ENCODE measurements around the gene TACR1. TPM values are rescaled to one million over a fixed set of nuclear protein-coding genes. Genes with fewer than 3 reads are reported as not detected.
"Not testable (repeated sequence)": the region's sequence is repeated elsewhere in the genome, so short reads cannot be mapped to it uniquely, and the experiment has no call there.

The TACR1 gene, protein sequence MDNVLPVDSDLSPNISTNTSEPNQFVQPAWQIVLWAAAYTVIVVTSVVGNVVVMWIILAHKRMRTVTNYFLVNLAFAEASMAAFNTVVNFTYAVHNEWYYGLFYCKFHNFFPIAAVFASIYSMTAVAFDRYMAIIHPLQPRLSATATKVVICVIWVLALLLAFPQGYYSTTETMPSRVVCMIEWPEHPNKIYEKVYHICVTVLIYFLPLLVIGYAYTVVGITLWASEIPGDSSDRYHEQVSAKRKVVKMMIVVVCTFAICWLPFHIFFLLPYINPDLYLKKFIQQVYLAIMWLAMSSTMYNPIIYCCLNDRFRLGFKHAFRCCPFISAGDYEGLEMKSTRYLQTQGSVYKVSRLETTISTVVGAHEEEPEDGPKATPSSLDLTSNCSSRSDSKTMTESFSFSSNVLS
- under 1 TPM; 0.35 to 0.72 TPM for polyA plus RNA-seq

DNA sequence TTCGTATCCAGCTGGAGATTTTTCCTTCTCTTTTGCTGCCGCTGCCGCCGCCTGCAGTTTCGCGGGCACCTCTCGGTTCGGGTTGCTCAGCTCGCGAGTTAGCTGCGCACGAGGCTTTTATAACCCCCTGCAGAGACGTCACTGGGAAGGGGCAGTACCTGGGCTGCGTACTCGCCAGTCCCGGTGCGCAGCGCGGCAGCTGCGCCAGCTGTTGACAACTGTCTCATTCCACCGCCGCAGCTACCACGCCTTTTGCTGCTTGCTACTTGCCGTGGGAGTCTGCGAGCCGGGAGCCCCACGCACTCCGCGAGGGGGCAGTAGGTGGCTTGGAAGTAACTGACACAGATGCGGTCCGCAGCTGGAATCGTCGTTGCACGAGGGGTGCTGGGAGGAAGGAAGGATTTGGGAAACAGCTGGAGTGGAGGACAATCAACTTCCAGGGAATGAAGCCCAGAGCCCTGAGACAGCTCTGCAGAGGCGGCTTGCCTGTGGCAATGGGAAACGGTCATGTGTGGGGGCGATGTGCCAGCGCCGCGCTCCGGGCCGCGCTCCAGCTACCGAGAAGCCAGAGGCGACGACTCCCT is at the start of gene TACR1:
Gene TACR1, minus strand, starts transcription at position 93 of the 584 bp plus-strand sequence. CDS start 586 bp downstream, outside the sequence.
- H3K9me3 ChIP-seq (ENCODE audit: control insufficient read depth in 2 of 2, insufficient read depth in 1 of 2, low read depth in 1 of 2, low read length in 1 of 2), result no peaks in the 10 kb centered on the region
- H3K4me3 ChIP-seq (ENCODE audit: low read depth in 1 of 2, low read length in 2 of 2), result peak within 1 kb of the TSS; percentile 12 to 14
- peaks cover 6 to 13% of the 10 kb centered on the region in 2 donors for H3K4me1 ChIP-seq (ENCODE audit: control insufficient read depth in 2 of 2, insufficient read depth in 2 of 2, low read length in 1 of 2)
- peaks cover 0 to 7% of the 10 kb centered on the region in 2 donors for H3K27me3 ChIP-seq (ENCODE audit: control insufficient read depth in 1 of 2, insufficient read depth in 2 of 2, low read length in 2 of 2)
- H3K27ac ChIP-seq (ENCODE audit: low read depth in 2 of 2, low read length in 1 of 2), result no peak within 1 kb of the TSS
- WGBS, 2 donors, result 1 to 2% methylated on average over 46 of the region's 46 CpGs
- H3K36me3 ChIP-seq (ENCODE audit: control insufficient read depth in 2 of 2, insufficient read depth in 2 of 2, low read length in 1 of 2), result no peaks in the 10 kb centered on the region

DNA sequence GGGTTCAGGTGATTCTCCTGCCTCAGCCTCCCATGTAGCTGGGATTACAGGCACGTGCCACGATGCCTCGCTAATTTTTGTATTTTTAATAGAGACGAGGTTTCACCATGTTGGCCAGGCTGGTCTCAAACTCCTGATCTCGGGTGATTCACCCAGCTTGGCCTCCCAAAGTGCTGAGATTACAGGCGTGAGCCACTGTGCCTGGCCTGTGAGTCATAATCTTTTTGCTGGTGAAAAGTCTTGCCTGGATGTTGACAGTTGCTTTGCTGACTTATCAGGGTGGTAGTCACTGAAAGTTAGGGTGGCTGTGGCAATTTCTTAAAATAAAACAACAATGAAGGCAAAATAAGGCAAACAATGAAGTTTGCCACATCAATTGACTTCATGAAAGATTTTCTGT is 49.3 kb upstream of the TACR1 start:
- WGBS, 2 donors, result 85 to 86% methylated on average over 6 of the region's 6 CpGs
- H3K27ac ChIP-seq (ENCODE audit: low read depth in 2 of 2, low read length in 1 of 2), result not testable (repeated sequence)

DNA sequence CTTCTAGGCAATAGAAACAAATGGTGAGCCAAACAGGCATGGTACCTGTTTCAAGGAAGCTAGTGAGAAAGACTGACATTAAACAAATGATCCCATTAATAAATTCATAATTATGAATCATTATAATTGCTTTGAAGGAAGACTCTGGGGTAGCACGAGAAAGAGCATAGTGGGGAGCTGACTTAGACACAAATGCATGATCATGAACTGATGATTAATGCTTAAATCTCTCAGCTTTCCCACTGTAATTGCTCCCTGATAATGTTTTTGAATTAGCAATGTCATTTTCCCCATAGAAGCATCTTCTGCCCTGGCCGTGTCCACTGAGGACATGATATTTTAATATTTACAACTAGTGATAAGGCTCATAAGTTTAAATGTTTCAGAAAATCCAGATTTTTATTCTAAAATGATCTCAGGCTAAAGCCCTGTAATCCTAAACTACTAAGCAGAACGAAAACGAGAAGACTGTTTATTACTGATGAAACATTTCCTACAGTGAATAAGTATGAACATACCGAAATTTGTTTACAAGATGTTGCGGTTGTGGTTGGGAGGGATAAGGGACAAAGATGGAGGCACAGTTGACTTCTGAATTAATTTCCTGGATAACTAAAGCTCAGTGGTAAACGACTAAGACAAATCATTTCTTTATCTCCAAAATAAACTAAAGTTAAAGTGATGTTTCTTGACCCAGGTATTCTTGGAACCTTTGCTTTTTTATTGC is 47.3 kb upstream of the TACR1 start:
- Histone ChIP-seq H3K27me3 (ENCODE audit: control insufficient read depth in 1 of 2, insufficient read depth in 2 of 2, low read length in 2 of 2) (peaks cover 0 to 2% of the 10 kb centered on the region in 2 donors), H3K4me3 (ENCODE audit: low read depth in 1 of 2, low read length in 2 of 2) (no peak overlapping the region), H3K9me3 (ENCODE audit: control insufficient read depth in 2 of 2, insufficient read depth in 1 of 2, low read depth in 1 of 2, low read length in 1 of 2) (no peaks in the 10 kb centered on the region), H3K27ac (ENCODE audit: low read depth in 2 of 2, low read length in 1 of 2) (no peak overlapping the region), H3K4me1 (ENCODE audit: control insufficient read depth in 2 of 2, insufficient read depth in 2 of 2, low read length in 1 of 2) (no peaks in the 10 kb centered on the region), H3K36me3 (ENCODE audit: control insufficient read depth in 2 of 2, insufficient read depth in 2 of 2, low read length in 1 of 2) (no peaks in the 10 kb centered on the region)
- 69 to 71% methylated on average over 7 of the region's 7 CpGs for WGBS, 2 donors

More for the DNA sequence above, 49.3 kb upstream of the TACR1 start:
- not testable (repeated sequence) for H3K4me3 ChIP-seq (ENCODE audit: low read depth in 1 of 2, low read length in 2 of 2); H3K4me1 ChIP-seq (ENCODE audit: control insufficient read depth in 2 of 2, insufficient read depth in 2 of 2, low read length in 1 of 2); H3K27me3 ChIP-seq (ENCODE audit: control insufficient read depth in 1 of 2, insufficient read depth in 2 of 2, low read length in 2 of 2); H3K9me3 ChIP-seq (ENCODE audit: control insufficient read depth in 2 of 2, insufficient read depth in 1 of 2, low read depth in 1 of 2, low read length in 1 of 2); H3K36me3 ChIP-seq (ENCODE audit: control insufficient read depth in 2 of 2, insufficient read depth in 2 of 2, low read length in 1 of 2)

DNA sequence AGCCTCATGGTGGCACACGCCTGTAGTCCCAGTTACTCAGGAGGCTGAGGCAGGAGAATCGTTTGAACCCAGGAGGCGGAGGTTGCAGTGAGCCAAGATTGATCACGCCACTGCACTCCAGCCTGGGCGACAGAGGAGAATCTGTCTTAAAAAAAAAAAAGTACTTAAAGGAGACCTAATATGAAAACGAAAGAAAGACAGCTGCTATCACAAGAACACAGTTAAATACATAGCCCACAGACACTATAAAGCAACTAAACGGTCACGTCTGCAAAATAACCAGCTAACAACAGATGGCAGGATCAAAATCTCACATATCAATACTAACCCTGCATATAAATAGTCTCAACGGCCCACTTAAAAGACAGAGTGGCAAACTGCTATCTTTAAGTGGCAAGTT is 43.9 kb upstream of the TACR1 start:
- Histone ChIP-seq H3K27me3 (ENCODE audit: control insufficient read depth in 1 of 2, insufficient read depth in 2 of 2, low read length in 2 of 2) (peaks cover 0 to 4% of the 10 kb centered on the region in 2 donors), H3K4me3 (ENCODE audit: low read depth in 1 of 2, low read length in 2 of 2) (no peak overlapping the region), H3K4me1 (ENCODE audit: control insufficient read depth in 2 of 2, insufficient read depth in 2 of 2, low read length in 1 of 2) (no peaks in the 10 kb centered on the region), H3K9me3 (ENCODE audit: control insufficient read depth in 2 of 2, insufficient read depth in 1 of 2, low read depth in 1 of 2, low read length in 1 of 2) (no peaks in the 10 kb centered on the region), H3K27ac (ENCODE audit: low read depth in 2 of 2, low read length in 1 of 2) (no peak overlapping the region), H3K36me3 (ENCODE audit: control insufficient read depth in 2 of 2, insufficient read depth in 2 of 2, low read length in 1 of 2) (no peaks in the 10 kb centered on the region)
- WGBS, 2 donors, result 84 to 92% methylated on average over 9 of the region's 9 CpGs

DNA sequence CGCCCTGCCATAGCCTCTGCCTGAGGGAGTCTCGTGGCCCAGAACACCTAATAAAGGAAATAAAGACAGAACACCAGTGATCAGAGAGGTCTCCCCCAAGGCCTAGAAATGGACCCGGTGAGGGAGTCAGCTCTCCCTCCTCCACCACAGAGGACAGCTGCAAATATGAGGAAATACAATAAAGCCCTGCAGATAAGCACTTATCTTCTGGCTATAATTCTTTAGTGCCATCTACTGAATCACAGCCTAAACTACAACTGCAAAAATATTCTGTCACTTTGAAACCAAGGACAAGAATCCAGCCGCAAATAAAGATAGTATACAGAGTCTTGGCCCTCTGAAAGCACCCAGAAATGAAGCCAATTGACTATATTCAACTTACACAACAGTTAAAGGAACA is 42.4 kb upstream of the TACR1 start:
- Histone ChIP-seq H3K27ac (ENCODE audit: low read depth in 2 of 2, low read length in 1 of 2) (no peak overlapping the region), H3K4me1 (ENCODE audit: control insufficient read depth in 2 of 2, insufficient read depth in 2 of 2, low read length in 1 of 2) (no peaks in the 10 kb centered on the region), H3K36me3 (ENCODE audit: control insufficient read depth in 2 of 2, insufficient read depth in 2 of 2, low read length in 1 of 2) (no peaks in the 10 kb centered on the region), H3K4me3 (ENCODE audit: low read depth in 1 of 2, low read length in 2 of 2) (no peak overlapping the region), H3K9me3 (ENCODE audit: control insufficient read depth in 2 of 2, insufficient read depth in 1 of 2, low read depth in 1 of 2, low read length in 1 of 2) (no peaks in the 10 kb centered on the region), H3K27me3 (ENCODE audit: control insufficient read depth in 1 of 2, insufficient read depth in 2 of 2, low read length in 2 of 2) (peaks cover 0 to 4% of the 10 kb centered on the region in 2 donors)
- WGBS, 2 donors, result 82 to 88% methylated on average over 4 of the region's 4 CpGs

DNA sequence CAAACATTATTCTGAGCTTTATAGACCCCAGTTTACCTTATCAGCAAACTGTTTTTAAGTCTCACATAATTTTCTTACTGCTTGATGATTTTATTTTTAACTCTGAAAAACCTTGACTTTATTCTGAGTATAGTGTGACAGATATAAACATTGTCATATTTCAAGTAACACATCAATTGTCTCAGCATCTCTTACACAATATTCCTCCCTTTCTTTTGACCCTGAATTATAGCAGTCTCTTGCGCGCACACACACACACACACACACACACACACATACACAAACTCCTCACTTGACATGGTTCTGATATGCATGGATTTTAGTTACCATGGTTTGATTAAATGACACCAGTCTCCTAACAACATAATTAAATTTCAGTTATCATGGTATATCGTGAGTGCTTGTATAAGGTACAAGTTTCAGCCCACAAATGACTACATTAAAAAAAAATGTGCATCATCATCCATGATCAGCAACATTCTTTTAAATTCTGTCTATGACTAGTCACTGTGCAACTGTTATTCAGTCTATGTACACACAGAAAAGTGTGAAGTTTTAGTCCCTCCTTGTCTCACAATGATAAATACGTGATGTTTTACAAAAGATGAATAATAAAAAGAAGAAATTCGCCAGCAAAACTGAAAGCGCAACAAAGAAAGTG is 39.5 kb upstream of the TACR1 start:
- no peaks in the 10 kb centered on the region for H3K4me1 ChIP-seq (ENCODE audit: control insufficient read depth in 2 of 2, insufficient read depth in 2 of 2, low read length in 1 of 2)
- peaks cover 0 to 4% of the 10 kb centered on the region in 2 donors for H3K27me3 ChIP-seq (ENCODE audit: control insufficient read depth in 1 of 2, insufficient read depth in 2 of 2, low read length in 2 of 2)
- WGBS, 2 donors, result 77 to 79% methylated on average over 6 of the region's 6 CpGs
- H3K4me3 ChIP-seq (ENCODE audit: low read depth in 1 of 2, low read length in 2 of 2), result no peak overlapping the region
- no peaks in the 10 kb centered on the region for H3K36me3 ChIP-seq (ENCODE audit: control insufficient read depth in 2 of 2, insufficient read depth in 2 of 2, low read length in 1 of 2)
- H3K9me3 ChIP-seq (ENCODE audit: control insufficient read depth in 2 of 2, insufficient read depth in 1 of 2, low read depth in 1 of 2, low read length in 1 of 2), result no peaks in the 10 kb centered on the region
- H3K27ac ChIP-seq (ENCODE audit: low read depth in 2 of 2, low read length in 1 of 2), result no peak overlapping the region

DNA sequence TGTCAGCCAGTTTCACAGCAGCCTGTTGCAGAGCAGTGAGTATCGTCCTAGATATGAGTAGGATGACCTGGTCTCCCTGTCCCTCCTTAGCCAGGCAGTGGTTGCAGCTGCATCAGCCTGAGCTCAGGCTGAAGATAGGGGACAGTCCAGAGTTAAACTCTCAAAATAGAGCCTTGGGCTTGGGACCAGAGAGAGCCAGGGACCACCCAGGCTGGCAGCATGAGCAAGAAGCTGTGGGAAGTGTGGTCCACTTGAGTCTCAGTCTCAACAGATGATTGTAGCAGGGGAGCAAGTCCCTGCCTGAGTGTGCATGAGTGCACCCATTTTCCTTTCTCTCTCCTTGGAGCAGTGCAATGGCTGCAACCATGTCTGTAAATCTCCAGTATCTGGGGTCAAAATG is 38.0 kb upstream of the TACR1 start:
- no peak overlapping the region for H3K4me3 ChIP-seq (ENCODE audit: low read depth in 1 of 2, low read length in 2 of 2)
- H3K9me3 ChIP-seq (ENCODE audit: control insufficient read depth in 2 of 2, insufficient read depth in 1 of 2, low read depth in 1 of 2, low read length in 1 of 2), result no peaks in the 10 kb centered on the region
- no peaks in the 10 kb centered on the region for H3K36me3 ChIP-seq (ENCODE audit: control insufficient read depth in 2 of 2, insufficient read depth in 2 of 2, low read length in 1 of 2)
- peaks cover 0 to 4% of the 10 kb centered on the region in 2 donors for H3K27me3 ChIP-seq (ENCODE audit: control insufficient read depth in 1 of 2, insufficient read depth in 2 of 2, low read length in 2 of 2)
- no peaks in the 10 kb centered on the region for H3K4me1 ChIP-seq (ENCODE audit: control insufficient read depth in 2 of 2, insufficient read depth in 2 of 2, low read length in 1 of 2)
- no peak overlapping the region for H3K27ac ChIP-seq (ENCODE audit: low read depth in 2 of 2, low read length in 1 of 2)
- WGBS, 2 donors, result 88 to 90% methylated on average over 1 of the region's 1 CpG

DNA sequence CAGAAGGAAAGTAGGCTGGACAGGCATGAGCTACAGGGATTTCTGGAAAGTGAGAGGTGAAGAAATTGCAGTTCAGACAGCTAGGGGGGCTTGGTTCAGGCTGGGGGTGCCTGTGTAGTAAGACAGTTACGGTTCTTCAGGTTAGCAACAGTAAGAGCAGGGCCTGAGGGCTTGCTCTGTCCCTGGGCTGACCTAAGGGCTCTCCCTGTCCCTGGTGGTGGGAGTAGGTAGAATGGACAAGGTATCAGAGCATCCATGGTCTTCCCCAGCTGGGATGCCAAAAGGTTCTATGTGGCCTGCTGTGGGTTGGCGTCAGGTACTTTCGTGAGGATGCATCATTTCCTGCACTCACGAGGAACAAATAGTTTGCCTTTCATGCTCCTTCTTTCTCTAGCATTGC is 34.6 kb upstream of the TACR1 start:
- no peaks in the 10 kb centered on the region for H3K4me1 ChIP-seq (ENCODE audit: control insufficient read depth in 2 of 2, insufficient read depth in 2 of 2, low read length in 1 of 2)
- H3K27ac ChIP-seq (ENCODE audit: low read depth in 2 of 2, low read length in 1 of 2), result no peak overlapping the region
- no peaks in the 10 kb centered on the region for H3K27me3 ChIP-seq (ENCODE audit: control insufficient read depth in 1 of 2, insufficient read depth in 2 of 2, low read length in 2 of 2)
- H3K36me3 ChIP-seq (ENCODE audit: control insufficient read depth in 2 of 2, insufficient read depth in 2 of 2, low read length in 1 of 2), result no peaks in the 10 kb centered on the region
- H3K9me3 ChIP-seq (ENCODE audit: control insufficient read depth in 2 of 2, insufficient read depth in 1 of 2, low read depth in 1 of 2, low read length in 1 of 2), result no peaks in the 10 kb centered on the region
- 89 to 92% methylated on average over 4 of the region's 4 CpGs for WGBS, 2 donors
- no peak overlapping the region for H3K4me3 ChIP-seq (ENCODE audit: low read depth in 1 of 2, low read length in 2 of 2)

DNA sequence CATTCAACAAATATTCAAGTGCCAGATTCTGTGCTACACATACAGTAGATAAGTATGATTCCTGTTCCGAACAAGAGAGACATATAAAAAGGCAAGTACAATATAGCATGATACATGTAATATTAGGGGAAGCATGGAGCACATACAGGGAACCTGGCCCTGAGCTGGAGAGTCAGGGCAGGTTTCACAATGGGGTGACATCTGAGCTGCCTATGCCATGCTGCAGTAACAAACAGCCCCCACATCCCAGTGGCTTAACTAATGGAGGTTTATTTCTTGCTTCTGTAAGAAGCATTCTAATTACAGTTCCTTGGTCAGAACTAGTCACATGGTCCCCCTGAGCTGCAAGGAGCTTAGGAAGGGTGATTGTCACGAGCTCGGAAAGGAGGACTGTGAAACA is 27.3 kb upstream of the TACR1 start:
- H3K27me3 ChIP-seq (ENCODE audit: control insufficient read depth in 1 of 2, insufficient read depth in 2 of 2, low read length in 2 of 2), result no peaks in the 10 kb centered on the region

More for the DNA sequence above, 27.3 kb upstream of the TACR1 start:
- Histone ChIP-seq H3K9me3 (ENCODE audit: control insufficient read depth in 2 of 2, insufficient read depth in 1 of 2, low read depth in 1 of 2, low read length in 1 of 2) (no peaks in the 10 kb centered on the region), H3K4me3 (ENCODE audit: low read depth in 1 of 2, low read length in 2 of 2) (no peak overlapping the region), H3K27ac (ENCODE audit: low read depth in 2 of 2, low read length in 1 of 2) (no peak overlapping the region), H3K36me3 (ENCODE audit: control insufficient read depth in 2 of 2, insufficient read depth in 2 of 2, low read length in 1 of 2) (no peaks in the 10 kb centered on the region), H3K4me1 (ENCODE audit: control insufficient read depth in 2 of 2, insufficient read depth in 2 of 2, low read length in 1 of 2) (no peaks in the 10 kb centered on the region)
- 80 to 94% methylated on average over 3 of the region's 3 CpGs for WGBS, 2 donors
